SK-N-MC (cell line): ENCODE data around the gene TNNC1.

Experiments
- EZH2 ChIP-seq: fragments of 200-600 bp; sonication (generic); IDR thresholded peaks from one replicate; pipeline ENCODE4 v1.6.1; 2017; ENCODE audit warnings: antibody characterized with exemption
- FOXP2 ChIP-seq: optimal IDR thresholded peaks from 2 replicates; pipeline ENCODE3; 2011; ENCODE audit warnings: mild to moderate bottlenecking, moderate library complexity; ENCODE audit not compliant: insufficient read depth; ENCODE audit errors: extremely low read length, control extremely low read depth
- POLR2AphosphoS5 ChIP-seq: IDR thresholded peaks from 2 replicates; pipeline ENCODE4 v1.6.1; 2012; ENCODE audit warnings: mild to moderate bottlenecking, low read depth, low read length, borderline replicate concordance

GRCh38 chr3:52456169-52456799, 2.4 kb upstream of the TNNC1 start:
- TF ChIP-seq EZH2 (no peak), POLR2AphosphoS5 (no peak), FOXP2 (no peak)
